ENCODE measurements around the gene NTM.

Gene NTM

DNA sequence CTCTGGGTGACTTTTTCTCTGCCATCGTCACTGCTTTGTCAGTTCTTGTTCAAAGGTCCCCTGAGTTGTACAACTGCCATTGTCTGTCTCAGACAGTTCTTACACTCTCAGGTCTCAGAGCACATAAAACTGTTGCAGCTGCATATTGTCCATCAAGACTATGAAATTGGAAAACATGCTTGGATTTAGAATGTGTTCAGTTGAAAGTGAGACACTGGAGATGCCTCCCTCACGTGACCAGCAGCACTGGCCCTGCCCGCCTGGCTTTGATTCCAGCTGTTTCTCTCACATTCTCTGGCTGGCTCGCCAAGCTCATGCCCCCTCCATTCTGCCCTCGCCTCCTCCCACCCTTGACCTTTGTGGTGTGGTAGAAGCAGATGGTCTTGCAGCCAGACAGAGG is 244.2 kb downstream of the NTM start:
- DNase-seq: no peak

DNA sequence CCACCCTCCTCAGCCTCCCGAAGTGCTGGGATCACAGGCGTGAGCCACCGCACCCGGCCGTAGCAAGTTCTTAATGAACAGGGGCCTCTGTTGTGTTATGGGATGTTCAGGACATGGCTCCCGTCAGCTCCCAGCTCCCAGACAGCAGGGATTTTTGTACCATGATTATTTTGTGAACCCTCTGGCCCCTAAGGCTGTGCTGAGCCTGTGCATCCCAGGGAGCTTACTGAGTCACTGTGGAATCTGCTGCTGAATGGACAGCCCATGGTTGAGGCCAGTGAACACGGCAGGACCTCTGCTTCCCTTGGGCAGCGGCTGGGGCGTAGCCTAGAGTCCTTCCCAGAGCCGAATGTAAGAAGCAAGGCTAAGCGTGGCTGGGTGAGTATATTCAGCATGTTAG is 245.2 kb downstream of the NTM start:
- DNase-seq: no peak

DNA sequence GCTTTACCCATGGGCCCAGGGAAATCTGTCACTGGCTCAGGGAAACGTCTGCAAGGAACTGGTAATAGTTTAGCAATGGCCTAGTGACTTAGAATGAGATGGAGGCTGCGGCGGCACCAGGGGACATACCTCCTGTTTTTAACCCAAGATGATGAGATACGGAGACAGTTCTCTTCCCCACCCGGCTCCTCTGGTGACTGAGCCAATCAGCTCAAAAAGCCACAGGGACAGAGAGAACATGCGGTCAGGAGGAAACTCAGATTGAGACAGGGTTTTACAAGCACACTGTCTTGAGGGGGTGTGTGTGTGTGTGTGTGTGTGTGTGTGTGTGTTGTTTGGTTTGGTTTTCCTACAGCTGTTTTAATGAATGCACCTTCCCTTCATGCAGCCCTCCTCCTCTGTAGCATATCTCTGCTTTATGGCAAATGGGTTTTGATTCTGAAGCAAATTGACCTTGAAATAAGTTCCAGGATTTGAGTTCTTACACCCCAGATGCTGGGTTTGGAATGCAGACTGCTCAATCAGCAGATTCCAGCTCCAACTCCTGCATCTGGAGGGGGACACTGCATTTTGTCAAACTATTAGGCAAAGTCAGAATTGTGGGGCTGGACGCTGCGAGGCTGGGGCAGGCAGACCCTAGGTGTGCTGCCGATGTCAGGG is 246.2 kb downstream of the NTM start:
- no peak for DNase-seq

DNA sequence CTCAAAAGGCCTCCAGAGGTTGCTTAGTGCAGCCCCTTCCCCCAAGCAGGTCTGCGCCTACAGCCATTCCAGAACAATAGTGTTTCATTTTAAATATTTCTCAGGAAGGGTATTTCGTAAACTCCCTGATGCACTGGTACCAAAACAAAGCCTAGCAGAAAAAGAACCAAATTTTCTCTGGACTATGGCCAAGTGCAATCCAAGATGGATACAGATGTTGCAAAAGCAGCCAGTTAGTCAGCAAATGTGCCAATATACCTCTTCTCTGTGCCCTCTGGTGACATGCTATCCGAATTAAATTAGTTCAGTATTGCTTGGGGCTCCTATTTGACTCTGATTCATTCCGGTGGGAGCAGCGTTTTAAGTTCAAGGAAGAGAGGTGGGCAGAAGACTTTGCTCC is 247.8 kb downstream of the NTM start:
- no peak for DNase-seq

DNA sequence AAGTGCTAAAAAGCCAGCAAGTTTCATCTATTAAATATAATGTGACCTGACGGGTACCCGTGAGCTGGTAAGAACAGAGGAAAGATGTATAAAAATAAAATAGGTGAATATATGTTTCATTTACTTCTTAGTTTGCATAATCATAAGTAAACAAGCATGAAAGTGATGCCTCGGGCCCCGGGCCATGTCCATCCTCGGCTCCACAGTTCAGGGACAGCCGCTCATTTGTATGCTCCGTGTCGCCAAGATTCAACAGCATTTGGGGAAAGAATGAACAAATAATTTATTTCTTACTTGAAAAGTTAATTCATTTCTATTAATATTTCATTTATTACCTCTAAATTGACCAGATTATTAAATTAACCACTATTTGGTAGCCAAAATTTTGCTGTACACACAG is 251.8 kb downstream of the NTM start:
- DNase-seq: no peak

DNA sequence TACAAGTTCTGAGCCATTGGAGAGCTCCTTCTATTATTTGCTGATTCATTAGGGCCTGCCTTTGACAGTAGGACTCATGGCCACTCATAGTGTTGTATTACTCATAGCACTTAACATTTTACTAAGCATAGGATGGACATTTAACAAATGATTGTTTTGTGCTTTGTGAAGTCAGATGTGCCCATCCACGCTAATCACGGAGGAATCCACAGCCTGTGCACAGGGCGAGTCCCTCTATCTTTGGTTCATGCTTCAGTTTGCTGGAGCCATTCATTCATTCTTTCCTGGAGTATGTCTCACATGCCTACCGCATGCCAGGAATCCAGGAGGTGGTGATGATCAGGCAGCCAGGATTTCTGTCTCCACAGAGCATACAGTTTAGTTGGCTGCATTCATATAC is 254.1 kb downstream of the NTM start:
- no peak for DNase-seq

DNA sequence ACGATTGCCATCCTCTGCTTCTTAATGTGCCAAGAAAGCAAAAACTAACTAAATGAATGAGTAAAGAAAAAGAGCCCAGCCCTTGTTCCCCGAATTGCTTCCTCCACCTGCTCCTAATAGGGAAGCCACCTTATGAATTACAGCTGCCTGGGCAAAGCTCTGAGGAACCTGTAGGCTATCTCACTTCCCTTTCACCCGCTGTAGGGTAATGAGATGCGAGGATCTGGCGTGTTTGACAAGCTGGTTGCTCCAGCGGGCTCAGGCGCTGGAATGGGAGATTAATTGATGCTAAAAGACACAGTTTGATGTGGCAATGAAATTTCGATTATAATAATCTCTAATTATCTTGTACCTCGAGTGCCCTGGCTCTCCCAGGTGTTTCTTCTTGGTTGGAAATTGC is 256.4 kb downstream of the NTM start:
- DNase-seq: no peak

DNA sequence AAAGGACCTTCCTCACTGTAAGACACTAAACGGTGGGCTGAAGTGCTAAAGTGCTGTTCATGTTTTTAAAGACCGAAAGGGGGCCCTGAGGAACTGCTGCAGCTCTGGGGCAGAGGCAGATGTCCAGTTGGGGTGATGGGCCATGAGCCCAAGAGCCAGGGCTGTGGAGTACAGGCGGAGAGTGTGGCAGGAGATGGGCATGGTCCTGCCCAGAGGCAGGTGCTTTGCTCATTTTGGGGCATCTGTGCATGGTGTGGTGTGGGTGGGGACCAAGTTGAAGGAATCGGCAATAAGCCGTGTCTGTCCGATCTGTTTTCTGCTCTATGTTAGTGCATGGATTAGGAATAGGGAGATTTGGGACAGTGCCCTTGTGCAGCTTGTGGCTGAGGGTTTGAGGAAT is 258.3 kb downstream of the NTM start:
- DNase-seq: no peak

DNA sequence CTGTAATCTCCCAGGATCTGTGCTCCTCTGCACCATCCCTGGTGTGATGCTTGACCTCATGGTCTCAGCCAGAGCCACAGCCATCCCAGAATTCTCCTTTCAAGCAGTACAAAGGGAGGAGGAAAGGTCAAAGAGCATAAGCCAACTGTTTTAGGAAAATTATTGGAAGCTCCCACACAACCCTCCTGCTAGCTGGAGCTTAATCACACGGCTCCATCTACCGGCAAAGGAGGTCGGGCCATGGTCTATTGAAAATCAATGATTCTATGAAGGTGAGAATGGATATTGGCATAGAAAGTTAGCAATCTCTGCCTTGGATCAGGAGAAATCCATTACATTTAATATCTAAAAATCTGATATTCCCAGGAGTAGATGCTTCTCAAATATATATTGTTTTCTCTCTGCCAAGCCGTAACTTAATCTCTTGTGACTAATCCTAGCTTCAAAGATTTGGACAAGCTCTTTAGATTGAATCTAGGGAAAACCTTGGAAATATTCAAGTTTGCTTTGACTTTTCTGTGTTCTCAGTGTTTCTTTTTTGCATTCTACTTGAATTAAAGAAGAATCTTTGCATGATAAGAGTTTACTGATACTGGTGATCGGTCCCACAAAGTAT is 259.6 kb downstream of the NTM start:
- DNase-seq: no peak

DNA sequence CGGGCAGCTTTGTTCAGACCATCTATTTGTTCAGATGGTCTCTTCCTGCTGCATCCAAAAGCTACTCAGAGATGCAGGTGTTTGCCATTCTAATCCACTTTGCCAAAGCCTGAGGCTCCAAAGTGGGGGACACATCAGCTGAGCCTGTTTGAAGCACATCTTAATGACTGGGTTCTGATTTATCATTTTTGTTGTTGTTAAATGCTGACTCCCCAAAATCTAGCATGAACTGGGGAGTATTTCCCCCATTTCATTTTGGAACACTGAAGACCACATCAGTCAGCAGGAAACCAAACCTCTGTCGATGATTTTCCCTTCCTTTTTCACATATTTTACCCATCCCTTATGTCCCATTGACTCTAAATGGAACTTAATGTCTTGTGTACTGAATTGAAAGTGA is 262.6 kb downstream of the NTM start:
- no peak for DNase-seq

DNA sequence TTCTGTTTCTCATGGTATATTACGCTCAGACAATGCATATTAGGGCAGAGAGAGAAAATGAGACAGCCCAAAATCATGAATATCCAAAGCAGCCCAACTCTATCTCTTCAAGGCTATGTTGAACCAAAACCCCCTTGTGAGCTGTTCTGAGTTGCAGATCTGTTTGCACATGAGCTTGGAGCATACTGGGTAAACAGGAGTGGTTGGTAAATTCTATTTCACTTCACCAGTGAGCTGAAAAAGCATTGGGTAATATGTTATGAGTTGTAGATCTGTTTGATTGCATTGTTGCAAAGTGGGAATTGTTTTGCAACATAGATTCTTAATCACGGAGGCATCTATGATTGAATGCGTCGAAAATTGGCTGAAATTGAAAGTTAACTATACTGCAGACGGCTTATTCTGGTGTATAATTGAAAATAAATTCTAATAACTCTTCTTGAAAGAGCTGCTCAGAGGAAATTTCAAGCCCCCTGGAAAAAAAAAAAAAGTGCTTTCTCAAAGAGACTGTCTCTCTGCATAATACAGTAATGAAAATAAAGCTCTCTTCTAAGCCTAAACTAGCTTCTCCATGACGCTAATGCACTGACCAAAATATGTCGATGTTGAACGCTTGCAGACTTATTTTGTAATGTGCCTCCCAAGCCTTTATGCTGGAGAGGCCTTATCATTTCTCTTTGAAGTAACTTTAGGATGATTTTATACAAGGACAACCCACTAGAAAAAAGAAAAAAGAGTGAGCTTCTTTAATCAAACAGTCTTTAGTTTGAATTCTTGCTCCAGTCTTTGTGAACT is 263.7 kb downstream of the NTM start:
- no peak for DNase-seq

DNA sequence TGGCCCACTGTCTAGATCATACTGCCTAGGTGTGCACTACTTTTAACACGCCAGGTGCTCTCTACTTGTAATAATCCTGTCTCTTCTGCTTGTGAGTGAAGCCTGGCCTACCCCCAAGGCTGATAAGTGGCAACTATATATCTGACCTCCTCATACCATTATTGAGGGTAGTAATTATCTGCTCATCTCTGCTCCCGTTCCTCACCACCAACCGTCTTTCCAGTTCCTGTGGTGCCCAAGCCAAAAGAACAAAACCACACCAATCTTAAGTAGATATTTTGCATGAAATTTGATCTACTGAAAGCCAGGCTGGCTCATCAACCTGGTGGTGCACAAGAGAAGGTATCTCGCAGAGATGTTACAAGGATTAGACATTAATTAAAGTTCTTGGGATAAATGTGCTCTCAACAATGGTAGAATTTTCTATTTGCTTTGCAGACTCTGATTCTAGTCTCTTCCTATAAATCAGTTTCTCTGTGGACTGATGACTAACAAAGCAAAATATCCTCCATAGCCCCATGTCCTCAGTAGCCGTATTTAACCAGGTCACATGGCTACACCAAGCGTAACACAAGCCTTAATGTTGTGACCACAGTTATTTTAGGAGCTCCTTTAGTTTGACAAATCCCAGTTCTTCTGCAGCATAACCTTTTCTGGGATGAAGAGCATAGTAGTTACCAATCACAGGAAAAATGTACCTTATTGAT is 267.2 kb downstream of the NTM start:
- no peak for DNase-seq

DNA sequence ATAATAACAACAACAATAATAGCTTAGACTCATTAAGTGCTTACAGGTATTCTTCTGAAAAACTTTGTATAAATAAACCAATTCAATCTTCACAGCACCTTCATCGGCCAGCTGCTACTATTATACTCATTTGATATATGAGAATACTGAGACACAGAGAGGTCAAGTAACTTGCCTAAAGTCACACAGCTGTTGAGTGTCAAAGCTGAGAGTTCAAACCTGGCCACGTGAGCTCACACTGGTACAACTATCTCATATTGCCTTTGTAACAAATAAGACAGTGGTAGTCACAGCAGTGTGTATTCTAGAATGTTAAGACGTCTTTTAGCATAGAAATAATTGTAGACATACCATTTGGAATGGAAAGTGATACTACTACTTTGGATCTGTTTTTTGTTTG is 268.5 kb downstream of the NTM start:
- DNase-seq: no peak

DNA sequence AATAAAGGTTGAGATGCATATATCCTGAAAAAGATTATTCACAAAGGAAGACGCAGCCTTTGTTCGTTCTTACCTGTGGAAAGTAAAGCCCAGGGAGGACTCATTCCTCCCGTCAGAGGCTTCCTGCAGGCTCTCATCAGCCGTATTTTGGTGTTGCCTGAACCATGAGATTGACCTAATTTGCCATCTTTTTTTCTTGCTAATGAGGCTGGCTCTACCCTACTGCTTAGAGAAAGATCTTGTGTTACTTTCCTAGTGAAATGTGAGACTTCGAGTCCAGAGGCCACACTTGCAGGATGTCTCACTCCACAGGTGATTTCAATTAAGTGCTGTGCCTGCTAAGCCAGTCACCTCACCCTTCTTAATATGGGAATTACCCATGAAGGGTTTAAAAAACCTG is 269.9 kb downstream of the NTM start:
- DNase-seq: no peak

DNA sequence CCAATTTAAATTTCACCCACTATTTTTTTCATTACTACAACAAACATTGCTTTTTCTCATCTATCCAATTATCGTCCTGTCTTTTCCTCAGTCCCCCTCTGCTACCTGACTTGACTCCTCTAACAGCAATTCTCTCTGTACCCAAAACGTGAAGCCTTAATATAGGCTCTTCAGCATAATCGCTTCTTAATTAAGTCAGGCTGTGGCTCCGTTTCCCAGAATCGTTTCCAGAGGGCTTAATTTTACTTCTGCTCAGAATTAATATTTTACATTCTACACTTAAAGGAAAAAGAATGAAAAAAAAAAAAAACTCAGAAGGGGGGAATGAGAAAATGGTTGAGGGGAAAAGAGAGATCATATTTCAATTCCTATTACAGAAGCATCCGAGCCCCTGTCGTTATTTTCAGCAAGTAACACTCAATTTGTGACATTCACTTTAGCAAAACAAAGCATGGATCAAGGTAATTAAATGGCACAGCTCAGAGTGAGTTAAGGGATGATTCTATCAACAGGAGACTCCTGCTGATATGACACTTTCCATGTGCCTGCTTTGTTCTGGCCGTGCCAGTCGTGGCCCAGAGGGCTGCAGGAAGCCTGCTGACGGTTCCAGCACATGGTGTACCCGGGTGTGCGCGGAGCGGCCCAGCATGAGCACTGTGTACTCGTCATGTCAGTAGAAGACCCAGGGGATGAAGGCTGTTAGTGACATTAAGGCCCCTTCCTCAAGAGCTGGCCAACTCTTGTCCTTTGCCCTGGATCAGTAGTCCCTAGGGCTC is 272.5 kb downstream of the NTM start:
- DNase-seq: no peak

DNA sequence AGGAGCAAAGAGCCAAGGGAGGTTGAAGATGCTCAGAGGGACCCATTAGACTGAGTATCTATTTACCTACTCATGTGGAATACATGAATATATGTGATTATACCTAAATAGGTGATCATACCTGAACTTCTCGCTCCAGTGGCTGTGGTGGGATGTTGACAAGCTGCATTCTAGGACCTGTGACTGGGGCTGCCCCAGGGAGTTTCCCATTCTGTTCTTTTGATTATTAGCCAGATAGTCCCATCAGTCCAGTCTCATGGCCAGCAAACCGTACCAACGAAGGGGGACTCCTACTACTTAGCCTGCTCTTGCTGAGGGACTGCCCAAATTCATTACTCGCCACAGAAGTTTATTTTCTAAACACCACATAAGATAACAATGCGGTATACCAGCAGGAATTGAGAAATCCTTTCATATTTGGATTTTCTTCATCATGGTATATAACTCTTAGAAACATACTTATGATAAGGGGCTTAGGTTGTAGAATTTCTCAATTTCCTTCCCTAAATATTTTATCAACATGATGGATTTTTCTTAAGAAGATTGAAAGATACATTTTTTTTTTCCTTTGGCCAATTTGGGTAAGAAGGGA is 273.9 kb downstream of the NTM start:
- DNase-seq: no peak

DNA sequence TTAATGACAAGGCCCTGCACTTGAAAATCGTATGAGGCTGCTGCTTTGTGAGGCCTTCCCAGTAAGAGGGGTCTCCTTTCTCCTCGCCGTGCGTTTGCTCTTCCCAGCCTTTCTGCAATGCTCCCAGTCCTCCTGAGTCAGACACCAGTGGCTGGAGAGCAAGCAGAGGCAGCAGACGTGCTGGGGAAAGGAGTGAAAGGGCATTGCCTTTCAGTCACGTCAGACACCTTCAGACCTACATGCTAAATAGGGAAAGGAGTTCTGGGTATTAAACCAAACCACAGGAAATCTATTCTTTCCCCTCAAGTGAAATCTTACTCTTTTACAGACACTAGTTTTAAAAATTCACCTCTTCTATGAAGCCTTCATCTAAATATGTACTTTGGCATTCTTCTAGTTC is 274.8 kb downstream of the NTM start:
- no peak for DNase-seq

DNA sequence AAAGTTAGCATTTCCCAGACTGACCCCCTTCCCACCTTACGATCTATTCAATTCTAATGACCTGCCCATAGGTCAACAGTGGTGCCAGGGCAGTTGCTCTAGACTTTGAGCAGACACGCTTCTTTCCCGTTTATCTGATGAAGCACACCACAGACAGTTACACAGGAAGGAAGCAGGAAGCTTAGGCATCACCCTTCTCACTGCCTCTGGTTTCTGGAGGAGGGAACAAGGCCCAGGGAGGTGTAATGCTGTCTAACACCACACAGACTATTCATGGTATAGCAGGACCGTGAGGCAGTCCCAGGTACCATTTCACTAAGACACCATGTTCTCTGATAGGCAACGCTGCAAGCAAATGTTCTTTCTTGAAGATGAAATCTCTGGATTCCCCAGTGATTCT is 279.4 kb downstream of the NTM start:
- DNase-seq: no peak

DNA sequence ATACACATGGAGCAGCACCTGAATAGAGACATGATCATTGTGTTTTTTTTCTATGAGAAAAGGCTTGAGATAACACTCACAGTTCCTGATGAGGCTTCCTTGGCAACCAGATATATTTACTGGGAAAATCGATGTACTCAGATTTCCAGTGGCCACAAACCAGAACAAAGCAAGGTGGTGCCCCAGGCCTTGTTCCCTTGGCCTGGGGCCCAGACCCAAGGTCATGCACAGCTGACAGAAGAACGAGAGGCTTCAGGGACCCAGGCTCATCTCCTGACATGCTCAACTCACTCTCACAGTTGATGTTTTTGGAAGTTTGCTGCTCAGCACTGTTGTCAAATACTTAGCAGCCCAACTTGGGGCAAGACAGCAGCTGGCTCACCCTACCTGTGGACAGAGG is 281.8 kb downstream of the NTM start:
- DNase-seq: no peak

DNA sequence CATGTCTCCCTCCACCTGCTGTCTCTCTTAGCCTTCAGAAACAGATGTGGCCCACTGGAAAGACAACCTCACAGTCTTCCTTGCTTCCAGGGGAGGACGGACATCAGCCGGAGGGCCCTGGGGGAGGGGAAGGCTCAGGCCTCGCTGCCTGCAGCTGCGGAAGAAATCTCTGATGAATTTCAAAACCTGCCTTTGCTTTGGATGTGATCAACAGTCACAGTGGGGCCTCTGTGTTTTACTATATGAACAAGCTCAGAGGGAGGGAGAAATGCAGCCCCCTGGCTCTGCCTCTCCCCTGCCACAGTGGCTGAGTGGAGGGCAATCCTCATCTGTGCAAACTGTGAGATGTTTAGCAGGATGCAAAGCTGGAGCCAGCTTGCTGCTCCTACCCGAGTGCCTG is 282.8 kb downstream of the NTM start:
- no peak for DNase-seq

DNA sequence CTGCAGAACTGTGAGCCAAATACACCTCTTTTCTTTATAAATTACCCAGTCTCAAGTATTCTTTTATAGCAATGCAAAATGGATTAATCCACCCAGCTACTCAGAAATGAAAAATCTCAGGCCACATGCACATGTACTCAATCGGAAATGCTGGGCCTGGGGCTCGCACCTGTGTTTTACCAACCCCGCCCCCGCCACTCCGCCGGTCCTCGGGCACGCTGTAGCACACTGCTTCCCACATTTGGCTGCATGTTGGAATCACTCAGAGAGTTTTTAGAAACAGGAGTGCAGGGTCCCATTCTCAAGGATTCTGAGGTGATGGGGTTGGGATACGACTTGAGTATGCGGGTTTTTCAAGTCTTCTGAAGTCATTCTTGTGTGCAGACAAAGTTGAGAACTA is 284.4 kb downstream of the NTM start:
- DNase-seq: no peak

DNA sequence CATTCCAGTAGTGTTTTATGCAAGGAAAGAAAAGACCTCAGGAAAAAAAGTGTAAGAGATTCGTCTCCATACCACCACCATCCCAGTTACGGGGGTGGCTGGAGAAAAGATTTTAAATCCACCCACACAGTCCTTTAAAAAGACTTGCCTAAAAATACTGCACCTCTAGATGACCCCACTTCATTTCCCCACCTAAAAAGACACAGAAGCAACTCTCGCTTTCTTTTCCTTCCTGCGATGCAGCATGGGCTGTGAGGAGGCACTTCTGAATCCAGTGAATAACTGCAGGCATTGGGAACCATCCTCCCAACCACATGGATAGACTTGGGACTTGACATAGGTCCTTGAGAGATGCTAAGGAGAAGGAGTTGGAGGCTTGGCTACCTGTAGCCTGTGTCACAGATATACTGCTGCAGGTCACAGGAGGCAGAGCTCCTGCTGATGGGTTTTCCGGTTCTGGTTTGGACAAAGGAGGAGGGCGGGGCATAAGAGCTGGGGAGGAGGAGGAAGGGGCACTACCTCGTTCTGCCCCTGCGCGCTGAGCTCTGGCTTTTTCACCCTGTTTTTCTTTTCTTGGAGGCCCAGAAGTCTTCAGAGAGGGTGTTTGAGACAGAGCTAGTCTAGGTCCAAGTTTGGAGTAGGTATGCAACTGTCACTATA is 285.9 kb downstream of the NTM start:
- DNase-seq: no peak
